Right renal pelvis (tissue), 4 donors: Measurements from ENCODE around the gene CMTM8. TPM values are rescaled to one million over a fixed set of nuclear protein-coding genes. Genes with fewer than 3 reads are reported as not detected.

Experiments
- DNase-seq, 4 donors: peaks; one replicate each; pipeline ENCODE4 v3.0.0-alpha.2; 2013; ENCODE audit warnings: low read depth in 4 of 4, low spot score in 3 of 4, missing footprints in 1 of 4
- polyA plus RNA-seq, 4 donors: library from polyadenylated mRNA; unstranded; fragments of 120-200 nt; gene quantifications; one replicate each; pipeline ENCODE4 v1.2.1, GENCODE V29; 2013; ENCODE audit not compliant: insufficient read length in 4 of 4

The CMTM8 gene
- polyA plus RNA-seq, 4 donors: 12.7 to 13.8 (median 13.3) TPM

- no peak for DNase-seq
Measured at GRCh38 chr3:32303977-32304881, 65.7 kb downstream of the CMTM8 start.

GRCh38 chr3:32305361-32305876 lies 66.9 kb downstream of the CMTM8 start:
- DNase-seq: no peak

DNA sequence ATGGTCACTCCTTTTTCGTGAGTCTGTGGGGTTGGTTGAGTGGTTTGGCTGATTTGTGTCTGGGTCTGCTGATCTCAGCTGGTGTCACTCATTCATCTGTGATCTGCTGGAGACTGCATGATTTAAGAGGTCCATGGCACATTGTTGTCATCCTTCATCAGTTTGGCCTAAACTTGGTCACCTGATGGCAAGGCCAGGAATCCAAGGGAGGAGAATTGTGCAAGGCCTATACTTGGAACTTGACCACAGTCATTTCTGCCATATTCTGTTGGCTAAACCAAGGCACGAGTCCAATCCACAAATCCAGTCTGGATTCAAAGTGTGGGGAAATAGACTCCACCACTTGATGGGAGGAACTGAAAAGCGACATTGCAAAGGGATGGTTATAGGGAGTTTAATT lies 67.6 kb downstream of the CMTM8 start:
- DNase-seq: no peak

DNA sequence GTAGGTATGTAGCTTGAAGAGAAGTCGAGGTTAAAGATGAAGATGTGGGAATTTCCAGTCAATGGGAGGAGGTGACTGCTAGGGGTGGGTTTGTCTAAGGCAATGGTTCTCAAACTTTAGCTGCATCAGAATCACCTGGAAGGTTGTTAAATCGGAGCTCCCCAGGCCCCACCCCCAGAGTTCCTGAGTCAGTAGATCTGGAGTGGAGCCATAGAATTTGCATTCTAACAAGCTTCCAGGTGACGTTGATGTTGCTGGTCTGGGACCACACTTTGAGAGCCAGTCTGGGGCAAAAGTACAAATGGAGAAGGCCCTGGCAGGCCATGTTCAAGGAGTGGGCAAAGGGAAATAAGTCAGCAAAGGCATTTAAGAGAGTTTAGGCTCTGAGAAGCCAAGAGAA lies 69.1 kb downstream of the CMTM8 start:
- DNase-seq: no peak

DNA sequence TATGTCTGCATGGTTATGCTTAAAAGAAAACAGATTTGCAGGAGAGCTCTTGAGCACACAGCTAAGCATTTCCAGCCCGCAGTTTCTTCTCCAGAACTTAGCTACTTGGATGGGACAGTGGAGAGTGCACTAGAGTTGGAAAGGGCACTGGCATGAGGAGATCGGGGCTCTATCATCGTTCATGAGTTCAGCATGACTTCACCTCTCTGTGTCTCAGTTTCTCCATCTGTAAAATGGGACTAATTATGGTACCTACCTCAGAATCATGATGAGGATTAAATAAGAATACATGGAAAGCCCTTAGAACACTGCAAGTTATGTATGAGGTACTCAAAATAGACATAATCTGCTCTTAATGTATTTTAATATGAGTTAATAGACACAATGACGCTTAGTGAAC lies 69.9 kb downstream of the CMTM8 start:
- no peak for DNase-seq

DNA sequence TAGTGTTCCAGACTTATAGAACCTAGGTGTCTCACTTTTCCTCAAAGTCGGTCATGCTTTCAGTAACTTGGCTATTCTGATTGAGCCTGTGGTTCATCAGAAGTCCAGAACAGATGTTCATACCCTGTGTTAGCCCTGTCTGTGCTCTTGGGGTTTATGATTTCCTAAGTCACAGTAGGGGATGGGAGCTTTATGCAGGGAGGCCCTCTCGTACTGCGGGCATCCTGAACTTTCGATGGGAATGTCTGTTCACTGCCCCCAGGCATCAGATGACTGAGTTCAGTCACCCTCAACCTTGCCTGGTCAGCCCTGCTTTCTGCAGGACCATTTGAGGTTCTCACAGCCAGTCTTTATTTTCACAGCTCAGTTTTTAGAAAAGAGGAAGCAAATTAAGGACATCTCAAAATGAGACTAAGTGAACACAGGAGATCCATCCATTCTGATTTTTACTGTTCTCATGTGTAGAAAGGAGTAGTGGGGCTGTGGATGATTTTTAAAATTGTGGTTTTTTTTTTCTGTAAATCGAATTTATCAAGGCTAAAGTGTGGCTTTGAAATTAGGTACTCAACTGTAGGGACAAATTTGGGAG lies 71.3 kb downstream of the CMTM8 start:
- DNase-seq: no peak

GRCh38 chr3:32310336-32310735 lies 71.9 kb downstream of the CMTM8 start:
- no peak for DNase-seq

GRCh38 chr3:32310918-32311839 lies 72.7 kb downstream of the CMTM8 start:
- no peak for DNase-seq

GRCh38 chr3:32312251-32312650 lies 73.8 kb downstream of the CMTM8 start:
- DNase-seq: no peak

- DNase-seq: no peak
Measured at GRCh38 chr3:32313169-32313568, 74.7 kb downstream of the CMTM8 start.

DNA sequence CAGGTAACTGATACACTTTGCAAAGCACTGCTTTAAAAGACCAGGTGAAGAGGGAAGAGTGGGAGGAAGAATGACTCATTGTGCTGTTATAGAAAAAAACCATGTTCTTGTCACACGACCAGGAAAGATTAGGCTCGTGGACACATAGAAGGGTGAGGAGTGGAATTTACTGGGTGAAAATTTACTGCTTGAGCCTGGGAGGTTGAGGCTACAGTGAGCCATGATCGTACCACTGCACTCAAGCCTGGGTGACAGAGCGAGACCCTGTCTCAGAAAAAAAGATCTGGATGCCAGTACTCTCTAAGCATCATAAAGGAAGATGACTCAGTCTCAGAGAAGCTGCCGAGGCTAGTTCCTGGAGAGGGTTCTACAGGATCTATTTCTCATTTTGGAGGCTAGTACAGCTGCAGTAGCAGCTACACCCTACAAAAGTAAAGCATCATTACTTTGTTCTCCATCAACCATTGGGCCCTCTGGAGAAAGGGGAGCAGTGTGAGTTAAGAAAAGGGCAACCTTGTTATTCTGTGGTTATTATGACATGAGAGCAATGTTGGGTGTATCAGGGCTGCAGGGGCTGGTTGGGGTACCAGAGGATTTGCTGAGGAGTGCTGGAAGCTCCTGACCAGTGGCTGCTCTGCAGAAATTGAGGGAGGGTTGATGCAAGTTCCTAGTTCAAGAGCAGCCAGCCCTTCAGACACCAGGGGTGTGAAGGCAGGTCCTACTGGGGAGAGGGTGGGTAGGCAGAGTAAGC lies 75.4 kb downstream of the CMTM8 start:
- DNase-seq: no peak

DNA sequence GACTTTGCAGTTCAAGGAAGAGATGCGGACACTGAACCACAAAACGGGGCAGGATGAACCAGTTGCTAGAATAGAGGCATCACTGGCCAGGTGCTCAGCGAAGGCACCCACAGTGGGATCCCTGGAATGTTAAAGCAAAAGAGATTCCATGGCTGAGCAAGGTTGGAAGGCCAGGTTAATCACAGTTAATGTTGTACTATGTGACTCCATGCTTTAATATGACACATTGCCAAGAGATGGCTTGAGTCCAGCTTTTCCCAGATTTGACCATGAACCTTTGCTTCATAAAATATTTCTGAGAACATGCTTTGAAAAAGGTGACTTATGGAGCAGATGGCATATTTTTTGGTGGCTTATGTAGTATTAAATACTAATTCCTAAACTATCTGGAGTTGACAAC lies 77.0 kb downstream of the CMTM8 start:
- DNase-seq: no peak

DNA sequence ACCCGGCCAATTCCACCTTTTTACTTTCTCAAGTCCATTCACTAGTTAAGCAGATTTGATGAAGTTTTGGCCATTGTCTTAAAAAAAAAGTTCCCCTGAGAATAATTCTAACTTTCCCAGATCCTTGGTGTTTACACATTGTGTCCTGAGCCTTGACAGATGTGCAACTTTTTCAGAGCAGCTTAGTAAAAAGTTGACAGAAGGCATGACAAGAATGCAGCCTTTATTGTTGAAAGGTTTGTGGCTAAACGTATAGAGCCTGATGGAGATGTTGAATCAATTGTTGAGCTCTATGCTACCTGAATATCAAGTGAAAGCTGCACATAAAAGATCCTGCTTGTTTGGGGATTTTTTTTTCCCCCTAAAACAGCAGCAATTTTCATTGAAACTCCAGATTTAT lies 77.8 kb downstream of the CMTM8 start:
- DNase-seq: no peak

DNA sequence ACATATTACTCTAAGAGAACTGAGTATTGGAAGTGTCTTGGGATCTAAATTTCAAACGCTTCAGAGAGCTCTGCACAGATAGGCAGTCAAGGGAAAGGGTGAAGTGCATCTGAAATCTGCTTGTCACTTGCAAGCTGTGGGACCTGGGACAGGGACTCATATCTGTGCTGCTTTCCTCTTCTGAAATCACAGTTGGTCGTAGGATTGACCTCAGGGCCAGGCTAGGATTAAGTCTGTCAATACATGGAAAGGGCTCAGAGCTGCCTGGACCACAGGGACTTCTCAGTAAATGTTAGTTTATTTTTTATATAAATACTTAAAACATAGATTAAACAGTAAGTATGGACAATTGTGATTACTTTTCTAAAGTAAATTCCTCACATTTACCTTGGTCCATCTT lies 78.5 kb downstream of the CMTM8 start:
- DNase-seq: no peak

DNA sequence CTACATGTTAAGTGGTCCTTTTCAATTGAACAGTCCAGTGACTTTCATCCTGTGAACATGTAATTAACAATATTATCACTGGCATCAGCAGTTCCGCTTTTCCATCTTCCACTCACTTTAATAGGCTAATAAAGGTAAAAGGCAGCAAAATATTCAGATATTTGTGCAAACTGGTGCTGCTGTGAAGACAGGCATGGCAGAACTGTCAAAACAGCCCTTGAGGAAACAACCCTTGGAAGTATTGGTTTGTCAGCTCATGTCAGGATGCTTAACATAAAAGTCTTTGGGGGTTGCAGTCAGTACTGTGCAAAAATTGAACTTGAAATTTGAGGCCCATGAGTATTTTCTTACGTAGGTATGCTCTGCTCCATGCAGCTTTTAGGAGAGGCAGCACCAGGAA lies 81.1 kb downstream of the CMTM8 start:
- DNase-seq: no peak

DNA sequence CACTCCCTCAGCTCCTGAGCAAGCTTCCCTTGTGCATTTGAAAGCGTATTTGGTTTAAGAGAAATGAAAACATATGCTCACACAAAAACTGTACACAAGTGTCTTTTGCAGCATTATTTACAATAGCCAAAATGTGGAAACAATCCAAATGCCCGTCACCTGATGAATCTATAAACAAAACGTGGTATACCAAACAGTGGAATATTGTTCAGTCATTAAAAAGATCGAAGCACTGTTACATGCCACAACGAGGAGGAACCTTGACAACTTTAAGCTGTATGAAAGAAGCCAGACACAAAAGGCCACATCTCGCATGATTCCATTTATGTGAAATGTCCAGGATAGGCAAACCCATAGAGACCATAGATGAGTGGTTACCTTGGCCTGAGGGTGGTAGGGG lies 81.6 kb downstream of the CMTM8 start:
- DNase-seq: no peak

DNA sequence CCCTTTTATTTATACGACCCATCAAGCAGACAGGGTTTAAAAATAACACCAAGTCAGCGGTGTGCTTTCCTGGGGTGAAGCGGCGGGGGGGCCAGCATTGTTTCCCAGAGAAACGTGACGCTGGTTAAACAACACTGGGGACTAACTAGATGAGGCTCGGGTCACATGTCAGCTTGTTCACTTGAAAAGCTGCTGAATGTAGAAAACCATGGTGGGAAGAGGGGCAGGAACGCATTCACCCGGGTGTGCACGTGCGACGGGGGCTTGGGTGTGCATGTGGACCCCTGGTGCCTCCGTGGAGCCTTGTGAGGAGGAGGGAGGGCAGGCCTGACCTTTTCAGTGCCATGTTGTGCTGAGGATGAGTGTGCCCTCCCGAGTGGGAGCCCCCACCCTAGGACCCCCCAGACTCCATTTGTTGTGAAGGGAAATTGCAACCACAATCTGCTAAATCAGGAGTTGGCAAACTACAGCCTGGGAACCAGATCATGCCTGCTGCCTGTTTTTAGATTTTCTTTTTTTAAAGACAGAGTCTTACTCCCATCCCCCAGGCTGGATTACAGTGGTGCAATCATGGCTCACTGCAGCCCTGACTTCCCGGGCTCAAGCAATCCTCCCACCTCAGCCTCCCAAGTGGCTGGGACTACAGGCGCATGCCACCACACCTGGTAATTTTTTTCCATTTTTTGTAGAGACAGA lies 82.8 kb downstream of the CMTM8 start:
- no peak for DNase-seq

DNA sequence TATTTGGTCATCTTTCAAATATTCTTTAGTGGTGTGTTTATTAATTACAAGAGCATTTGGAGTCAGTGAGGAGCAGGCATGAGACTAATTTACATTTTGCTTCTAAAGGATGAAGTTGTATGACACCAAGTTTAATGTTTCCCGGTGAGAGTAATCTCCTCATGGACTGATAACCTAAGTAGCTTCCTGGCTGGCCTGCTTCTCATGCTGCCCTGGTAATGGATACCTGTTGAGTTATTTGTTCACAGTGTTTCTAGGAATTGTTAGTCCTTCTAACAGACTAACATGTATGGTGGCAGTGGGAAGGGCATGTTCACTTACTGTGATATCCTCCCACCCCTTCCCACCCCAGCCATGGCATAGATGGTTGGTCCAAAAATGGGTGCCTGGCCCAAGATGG lies 83.8 kb downstream of the CMTM8 start:
- DNase-seq: no peak

- DNase-seq: no peak
Measured at GRCh38 chr3:32323604-32324003, 85.1 kb downstream of the CMTM8 start.

GRCh38 chr3:32325201-32325600 lies 86.7 kb downstream of the CMTM8 start:
- DNase-seq: no peak
